ENCODE data around the gene GPR173.

Gene GPR173

GRCh38 chrX:53071064-53071463, 22.5 kb downstream of the GPR173 start:
- in situ Hi-C loops (cut with MboI; ENCODE audit: low sequenced_read_pairs), result no loop called here

GRCh38 chrX:53071604-53072417, 23.2 kb downstream of the GPR173 start:
- in situ Hi-C loops (cut with MboI; ENCODE audit: low sequenced_read_pairs), result no loop called here

- in situ Hi-C loops (cut with MboI; ENCODE audit: low sequenced_read_pairs), result no loop called here
Observed at GRCh38 chrX:53072418-53073114, 24.0 kb downstream of the GPR173 start.

DNA sequence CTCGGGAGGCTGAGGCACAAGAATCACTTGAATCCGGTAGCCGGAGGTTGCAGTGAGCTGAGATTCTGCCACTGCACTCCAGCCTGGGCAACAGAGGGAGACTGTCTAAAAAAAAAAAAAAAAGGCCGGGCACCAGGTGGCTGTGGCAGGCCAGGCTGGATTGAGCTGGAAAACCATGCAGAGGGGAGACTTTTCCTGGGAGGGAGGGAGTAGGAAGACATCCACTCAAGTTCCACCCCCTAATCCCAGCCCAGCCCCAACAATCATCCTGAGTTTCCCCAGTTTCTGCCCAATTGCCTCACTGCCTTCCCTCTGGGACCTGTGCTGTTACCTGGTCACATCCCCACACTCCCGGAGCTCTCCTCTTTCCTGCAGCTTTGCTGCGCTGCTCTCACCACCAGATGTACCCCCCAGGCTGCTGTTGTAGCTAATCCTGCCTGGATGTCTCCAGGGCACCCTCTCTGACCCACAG, 24.6 kb downstream of the GPR173 start:
- in situ Hi-C loops (cut with MboI; ENCODE audit: low sequenced_read_pairs), result no loop called here

DNA sequence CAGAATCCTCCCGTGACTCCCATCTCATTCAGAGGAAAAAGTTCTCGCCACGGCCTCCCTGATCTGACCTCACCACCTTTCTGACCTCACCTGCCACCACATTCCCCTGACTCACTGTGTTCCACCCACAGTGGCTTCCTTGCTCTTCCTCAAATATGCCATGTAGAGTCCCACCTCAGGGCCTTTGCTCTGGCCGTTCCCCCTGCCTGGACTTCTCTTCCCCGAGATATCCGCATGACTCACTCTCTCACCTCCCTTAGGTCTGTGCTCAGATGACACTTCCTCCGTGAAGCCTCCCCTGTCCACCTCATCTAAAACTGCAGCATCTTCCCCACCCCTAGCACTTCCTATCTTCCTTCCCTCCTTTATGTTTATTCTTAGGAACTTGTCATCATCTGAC, 26.4 kb downstream of the GPR173 start:
- in situ Hi-C loops (cut with MboI; ENCODE audit: low sequenced_read_pairs), result no loop called here

DNA sequence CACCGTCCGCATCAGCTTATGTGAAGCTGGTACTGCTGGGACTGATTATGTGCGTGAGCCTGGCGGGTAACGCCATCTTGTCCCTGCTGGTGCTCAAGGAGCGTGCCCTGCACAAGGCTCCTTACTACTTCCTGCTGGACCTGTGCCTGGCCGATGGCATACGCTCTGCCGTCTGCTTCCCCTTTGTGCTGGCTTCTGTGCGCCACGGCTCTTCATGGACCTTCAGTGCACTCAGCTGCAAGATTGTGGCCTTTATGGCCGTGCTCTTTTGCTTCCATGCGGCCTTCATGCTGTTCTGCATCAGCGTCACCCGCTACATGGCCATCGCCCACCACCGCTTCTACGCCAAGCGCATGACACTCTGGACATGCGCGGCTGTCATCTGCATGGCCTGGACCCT, 28.1 kb downstream of the GPR173 start:
- in situ Hi-C loops (cut with MboI; ENCODE audit: low sequenced_read_pairs), result no loop called here

GRCh38 chrX:53077207-53078197, 28.9 kb downstream of the GPR173 start:
- in situ Hi-C loops (cut with MboI; ENCODE audit: low sequenced_read_pairs), result no loop called here

DNA sequence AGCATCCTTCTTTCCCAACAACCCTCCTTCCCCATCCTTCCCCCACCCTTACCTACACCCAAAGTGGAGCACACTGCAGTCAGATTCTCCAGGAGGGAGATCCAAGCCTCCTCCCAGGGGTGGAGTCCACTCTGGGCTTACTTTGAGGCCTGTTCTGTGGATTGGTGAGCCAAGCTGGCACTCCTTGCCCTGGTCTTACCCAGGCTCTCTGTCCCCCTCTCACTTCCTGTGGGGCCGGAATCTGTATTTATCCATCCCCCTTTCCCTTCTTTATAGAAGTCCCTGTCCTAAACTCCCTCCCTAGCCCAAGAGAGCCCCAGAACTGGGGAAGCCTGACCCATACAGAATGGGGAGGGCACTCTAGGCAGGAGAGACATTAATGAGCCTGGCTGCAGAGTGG, 30.4 kb downstream of the GPR173 start:
- in situ Hi-C loops (cut with MboI; ENCODE audit: low sequenced_read_pairs), result no loop called here

DNA sequence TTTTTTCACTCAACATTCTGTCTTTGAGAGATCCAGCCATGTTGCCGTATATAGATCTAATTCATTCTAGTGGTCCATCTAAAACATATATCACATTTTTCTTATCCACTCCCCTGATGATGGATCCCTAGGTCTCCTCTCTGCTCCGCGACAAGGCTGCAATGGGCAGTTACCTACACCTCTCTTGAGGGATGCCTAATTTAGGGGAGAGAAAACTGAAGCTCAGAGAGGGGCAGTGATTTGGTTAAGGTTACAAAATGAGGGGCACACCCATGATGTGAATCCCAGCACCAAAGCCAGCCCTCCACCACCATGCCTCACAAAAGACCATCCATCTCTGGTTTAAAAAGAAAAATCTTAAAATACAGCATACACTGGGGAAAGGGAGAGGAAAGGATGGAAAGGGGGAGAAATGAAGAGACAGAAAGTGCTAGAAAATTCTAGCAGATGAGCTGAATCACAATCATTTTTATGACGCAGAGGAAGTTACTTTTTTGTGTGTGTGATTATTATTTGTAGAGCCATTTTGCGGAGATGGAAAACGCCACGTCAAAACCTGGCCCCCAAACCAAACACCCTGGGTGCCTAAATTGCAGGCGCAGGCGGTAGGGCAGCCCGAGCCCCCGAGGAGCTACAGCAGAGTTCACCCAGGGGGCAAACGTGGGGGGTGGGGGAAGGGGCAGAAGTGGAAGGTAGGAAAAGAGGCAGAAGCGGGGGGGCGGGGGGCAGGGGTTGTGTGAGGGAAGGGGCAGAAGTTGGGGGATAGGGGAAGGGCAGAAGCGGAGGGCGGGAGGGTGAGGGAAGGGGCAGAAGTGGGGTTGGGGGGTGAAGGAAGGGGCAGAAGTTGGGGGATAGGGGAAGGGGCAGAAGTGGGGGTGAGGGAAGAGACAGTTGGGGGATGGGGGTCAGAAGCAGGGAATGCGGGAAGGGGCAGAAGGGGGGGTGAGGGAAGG, 32.3 kb downstream of the GPR173 start:
- in situ Hi-C loops (cut with MboI; ENCODE audit: low sequenced_read_pairs), result no loop called here

GRCh38 chrX:53081925-53082772, 33.6 kb downstream of the GPR173 start, which contains the start of gene TSPYL2:
TSPYL2 (plus strand) TSS chrX:53082367; CDS start chrX:53082499, 132 bp downstream.
- in situ Hi-C loops (cut with MboI; ENCODE audit: low sequenced_read_pairs), result no loop called here

GRCh38 chrX:53082773-53083616, 34.4 kb downstream of the GPR173 start:
- in situ Hi-C loops (cut with MboI; ENCODE audit: low sequenced_read_pairs), result no loop called here

DNA sequence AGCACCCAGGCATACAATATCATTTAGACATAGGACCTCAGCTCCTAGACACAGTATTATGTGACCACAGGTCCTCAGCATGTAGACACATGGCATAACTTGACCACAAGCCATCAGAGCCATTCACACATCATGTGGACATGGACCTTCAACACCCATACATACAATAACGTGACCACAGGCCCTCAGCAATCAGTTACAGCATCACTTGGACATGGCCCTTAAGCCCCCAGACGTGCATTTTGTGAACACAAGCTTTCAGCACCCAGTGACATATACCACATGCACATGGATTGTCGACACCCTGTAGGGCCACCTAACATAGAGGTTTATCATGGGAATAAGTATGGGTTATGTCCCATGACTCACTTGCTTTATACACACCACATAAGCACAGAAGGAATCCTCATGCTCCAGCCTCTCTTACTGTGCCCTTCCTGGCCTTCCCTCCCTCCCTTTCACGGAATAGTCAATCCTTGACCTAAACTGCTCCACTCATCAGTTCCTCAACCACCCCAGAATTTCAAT, 35.5 kb downstream of the GPR173 start:
- in situ Hi-C loops (cut with MboI; ENCODE audit: low sequenced_read_pairs), result no loop called here

DNA sequence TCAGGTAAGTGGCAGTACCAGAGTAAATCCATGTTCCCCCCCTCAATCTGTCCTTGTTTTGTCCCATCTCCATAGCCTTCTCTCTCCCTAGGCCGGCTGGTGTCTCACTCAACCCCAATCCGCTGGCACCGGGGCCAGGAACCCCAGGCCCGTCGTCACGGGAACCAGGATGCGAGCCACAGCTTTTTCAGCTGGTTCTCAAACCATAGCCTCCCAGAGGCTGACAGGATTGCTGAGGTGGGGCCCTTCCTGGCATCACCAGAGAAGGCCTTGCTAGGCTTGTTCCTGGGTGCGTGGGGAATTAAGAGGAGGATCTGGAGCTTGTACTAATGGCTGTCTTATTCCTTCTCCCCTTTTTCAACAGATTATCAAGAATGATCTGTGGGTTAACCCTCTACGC, 36.3 kb downstream of the GPR173 start:
- in situ Hi-C loops (cut with MboI; ENCODE audit: low sequenced_read_pairs), result no loop called here

- in situ Hi-C loops (cut with MboI; ENCODE audit: low sequenced_read_pairs), result no loop called here
Observed at GRCh38 chrX:53085661-53086229, 37.2 kb downstream of the GPR173 start.

DNA sequence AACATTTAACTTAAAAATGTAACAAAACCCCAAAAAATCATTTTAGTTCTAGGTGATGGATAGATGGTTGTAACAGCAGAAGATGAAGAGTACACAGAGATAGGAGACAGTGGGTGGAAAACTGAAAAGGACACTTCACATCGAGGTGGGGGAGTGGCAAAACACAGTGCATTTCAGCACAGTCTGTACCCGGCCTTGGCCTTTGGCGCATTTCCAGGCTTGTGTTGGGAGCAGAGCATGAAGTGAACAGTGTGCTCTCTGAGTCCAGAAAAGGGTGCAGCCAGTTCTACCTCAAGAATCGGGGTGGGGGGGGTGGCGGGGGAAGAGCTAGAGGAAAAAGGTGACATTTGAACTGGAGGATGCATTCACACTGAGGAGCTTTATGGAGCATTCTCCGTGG, 37.9 kb downstream of the GPR173 start:
- in situ Hi-C loops (cut with MboI; ENCODE audit: low sequenced_read_pairs), result no loop called here

- in situ Hi-C loops (cut with MboI; ENCODE audit: low sequenced_read_pairs), result no loop called here
Observed at GRCh38 chrX:53087388-53087831, 38.8 kb downstream of the GPR173 start.
